CD4-positive, alpha-beta T cell (primary cell): ENCODE data around the gene MCCC1. TPM values are rescaled to one million over a fixed set of nuclear protein-coding genes. Genes with fewer than 3 reads are reported as not detected.
"Not testable (repeated sequence)": the region's sequence is repeated elsewhere in the genome, so short reads cannot be mapped to it uniquely, and the experiment has no call there.

Experiments used
- ATAC-seq: fragments of 200-7000 bp; cut with Tn5 transposase; one replicate; pipeline ENCODE4 v1.10.0; 2022; ENCODE audit warnings: mild to moderate bottlenecking; ENCODE audit not compliant: poor library complexity
- CTCF ChIA-PET: fragments of 350-600 bp; sonication (Branson Sonifier 250); formaldehyde crosslinking; loops from one replicate; lab custom pipeline; 2021; ENCODE audit warnings: antibody characterized with exemption, inconsistent platforms; lab: Charles Lee
- POLR2A ChIA-PET: fragments of 350-600 bp; sonication (Branson Sonifier 250); formaldehyde crosslinking; loops from one replicate; lab custom pipeline; 2021; ENCODE audit warnings: antibody characterized with exemption, inconsistent platforms; lab: Charles Lee
- DNase-seq, 14 experiments: peaks; one replicate each; pipeline ENCODE4 v3.0.0-alpha.2; 2013 to 2020; ENCODE audit warnings: mixed read lengths in 2 of 14
- H3K27ac ChIP-seq, 2 donors: one replicate each; pipeline versions ENCODE4 v1.5.1 to v1.7.0; 2013; ENCODE audit warnings: low read length in 2 of 2, low read depth in 1 of 2, mild to moderate bottlenecking in 1 of 2
- H3K27me3 ChIP-seq, 2 experiments: 1 replicate in 1 of 2; 2 replicates in 1 of 2; pipeline versions ENCODE4 v1.6.1 to v1.7.0; 2013; ENCODE audit warnings: low read length in 2 of 2, control low read depth in 1 of 2, mild to moderate bottlenecking in 1 of 2, moderate library complexity in 1 of 2; ENCODE audit not compliant: insufficient read depth in 2 of 2, control insufficient read depth in 1 of 2
- H3K36me3 ChIP-seq: one replicate; pipeline ENCODE4 v1.6.1; 2013; ENCODE audit warnings: low read length, control low read depth; ENCODE audit not compliant: insufficient read depth
- H3K4me1 ChIP-seq: one replicate; pipeline ENCODE4 v1.6.1; 2013; ENCODE audit warnings: low read length, control low read depth; ENCODE audit not compliant: insufficient read depth
- H3K4me3 ChIP-seq: one replicate; pipeline ENCODE4 v1.5.1; 2013; ENCODE audit warnings: mild to moderate bottlenecking, low read length, moderate library complexity
- H3K9me3 ChIP-seq, 2 experiments: 1 replicate in 1 of 2; 2 replicates in 1 of 2; pipeline versions ENCODE4 v1.6.1 to v1.7.0; 2013; ENCODE audit warnings: low read length in 2 of 2, mild to moderate bottlenecking in 2 of 2, control low read depth in 1 of 2, moderate library complexity in 1 of 2; ENCODE audit not compliant: control insufficient read depth in 1 of 2, insufficient read depth in 1 of 2
- H3K27ac Mint-ChIP-seq: one replicate; pipeline ENCODE4 v1.8.0; 2020; ENCODE audit warnings: mixed read lengths
- H3K27me3 Mint-ChIP-seq: one replicate; pipeline ENCODE4 v1.8.0; 2021; ENCODE audit warnings: mixed read lengths
- H3K36me3 Mint-ChIP-seq: one replicate; pipeline ENCODE4 v1.8.0; 2021; ENCODE audit warnings: low read depth, mixed read lengths
- H3K4me1 Mint-ChIP-seq: one replicate; pipeline ENCODE4 v1.8.0; 2021; ENCODE audit warnings: low read depth, mixed read lengths
- H3K4me3 Mint-ChIP-seq: one replicate; pipeline ENCODE4 v1.8.0; 2020; ENCODE audit warnings: mild to moderate bottlenecking, mixed read lengths
- H3K9me3 Mint-ChIP-seq: one replicate; pipeline ENCODE4 v1.8.0; 2020; ENCODE audit warnings: mixed read lengths
- CTCF ChIP-seq: fragments of 200-600 bp; IDR thresholded peaks from one replicate; pipeline ENCODE4 v1.8.0; 2022; ENCODE audit warnings: antibody characterized with exemption, mild to moderate bottlenecking
- intact Hi-C, 2 experiments: fragments of 100-400 bp; cut with DNase I in 1 of 2; cut with micrococcal nuclease in 1 of 2; formaldehyde crosslinking; loops; one replicate each; pipeline versions ENCODE4 v1.15.1 to v1.9.0; 2023 to 2025; cut with DNase I, micrococcal nuclease
- total RNA-seq, 174 experiments: library from RNA in 2 of 174; stranded (reverse) in 2 of 174; gene quantifications; one replicate each; pipeline ENCODE4 v1.2.3 and lab custom pipeline; 2021 to 2026

Gene MCCC1
- total RNA-seq, 2 experiments from 2014 or later, result 16.4 to 16.7 TPM

GRCh38 chr3:183073839-183074238 is 25.5 kb downstream of the MCCC1 start:
- POLR2A ChIA-PET, result no interaction called here
- H3K4me1 Mint-ChIP-seq, result peaks cover 8% of the 10 kb centered on the region
- no peak for TF ChIP-seq CTCF
- Histone ChIP-seq H3K9me3 (no peaks in the 10 kb centered on the region), H3K4me1 (no peaks in the 10 kb centered on the region), H3K36me3 (peaks cover 32% of the 10 kb centered on the region), H3K27ac (no peak overlapping the region), H3K4me3 (no peak overlapping the region), H3K27me3 (no peaks in the 10 kb centered on the region)
- intact Hi-C loops, result no loop called here
- no peak overlapping the region for H3K4me3 Mint-ChIP-seq
- CTCF ChIA-PET, result no interaction called here
- no peaks in the 10 kb centered on the region for H3K9me3 Mint-ChIP-seq
- no peak for ATAC-seq
- DNase-seq, result peak in 2 of 14 experiments; percentile 5 to 26
- H3K27ac Mint-ChIP-seq, result no peak overlapping the region
- no peaks in the 10 kb centered on the region for H3K27me3 Mint-ChIP-seq
- peaks cover 86% of the 10 kb centered on the region for H3K36me3 Mint-ChIP-seq

- POLR2A ChIA-PET, result no interaction called here
- Mint-ChIP-seq H3K36me3 (peaks cover 86% of the 10 kb centered on the region), H3K4me1 (peaks cover 8% of the 10 kb centered on the region), H3K27ac (no peak overlapping the region), H3K9me3 (no peaks in the 10 kb centered on the region), H3K4me3 (no peak overlapping the region), H3K27me3 (no peaks in the 10 kb centered on the region)
- no peak for TF ChIP-seq CTCF
- H3K27me3 ChIP-seq, result no peaks in the 10 kb centered on the region
- no peak overlapping the region for H3K4me3 ChIP-seq
- peaks cover 45% of the 10 kb centered on the region for H3K36me3 ChIP-seq
- no peak for ATAC-seq
- no peaks in the 10 kb centered on the region for H3K9me3 ChIP-seq
- intact Hi-C loops, result no loop called here
- H3K4me1 ChIP-seq, result no peaks in the 10 kb centered on the region
- no peak for DNase-seq
- no peak overlapping the region for H3K27ac ChIP-seq
- CTCF ChIA-PET, result no interaction called here
Measured at GRCh38 chr3:183070892-183071291, 28.4 kb downstream of the MCCC1 start.

GRCh38 chr3:183069086-183069485 is 30.2 kb downstream of the MCCC1 start:
- H3K36me3 Mint-ChIP-seq, result peaks cover 85% of the 10 kb centered on the region

GRCh38 chr3:183066891-183067290 is 32.4 kb downstream of the MCCC1 start:
- H3K36me3 ChIP-seq, result peaks cover 51% of the 10 kb centered on the region
- H3K27ac Mint-ChIP-seq, H3K27me3 Mint-ChIP-seq, H3K4me3 ChIP-seq, H3K4me3 Mint-ChIP-seq, H3K27ac ChIP-seq, DNase-seq, CTCF ChIA-PET, H3K4me1 Mint-ChIP-seq, H3K4me1 ChIP-seq, H3K9me3 ChIP-seq, H3K27me3 ChIP-seq, intact Hi-C loops, ATAC-seq, H3K9me3 Mint-ChIP-seq, POLR2A ChIA-PET: not testable (repeated sequence)
- H3K36me3 Mint-ChIP-seq, result peaks cover 83% of the 10 kb centered on the region

More at GRCh38 chr3:183069086-183069485, 30.2 kb downstream of the MCCC1 start:
- ChIA-PET CTCF (no interaction called here), POLR2A (no interaction called here)
- no peaks in the 10 kb centered on the region for H3K9me3 ChIP-seq
- H3K9me3 Mint-ChIP-seq, result no peaks in the 10 kb centered on the region
- no peak for TF ChIP-seq CTCF
- no peaks in the 10 kb centered on the region for H3K4me1 Mint-ChIP-seq
- no peaks in the 10 kb centered on the region for H3K27me3 Mint-ChIP-seq
- no peak overlapping the region for H3K27ac Mint-ChIP-seq
- intact Hi-C loops, result no loop called here
- H3K27me3 ChIP-seq, result no peaks in the 10 kb centered on the region
- H3K4me3 Mint-ChIP-seq, result no peak overlapping the region
- ATAC-seq (no peak), DNase-seq (no peak)
- no peak overlapping the region for H3K27ac ChIP-seq
- no peaks in the 10 kb centered on the region for H3K4me1 ChIP-seq
- peaks cover 47% of the 10 kb centered on the region for H3K36me3 ChIP-seq
- H3K4me3 ChIP-seq, result no peak overlapping the region
